SU-DHL-6 (cell line): Measurements from ENCODE around the gene EXT2.

Source experiments
- H2AFZ ChIP-seq: fragments of 200-600 bp; sonication (generic); 2 replicates; pipeline ENCODE4 v1.6.1; 2014; ENCODE audit warnings: low read depth, mild to moderate bottlenecking, moderate library complexity, mixed read lengths, antibody characterized with exemption, low read length; ENCODE audit not compliant: severe bottlenecking
- H3F3A ChIP-seq: fragments of 200-600 bp; shearing (Covaris generic); 2 replicates; pipeline ENCODE4 v1.6.0; 2016; ENCODE audit warnings: antibody characterized with exemption, mild to moderate bottlenecking; ENCODE audit not compliant: insufficient read depth
- H3K27ac ChIP-seq: fragments of 200-600 bp; sonication (generic); 2 replicates; pipeline ENCODE4 v1.5.1; 2016; ENCODE audit warnings: low read depth, mild to moderate bottlenecking, low read length, moderate library complexity, mixed read lengths
- H3K27me3 ChIP-seq: fragments of 200-600 bp; sonication (generic), shearing (Covaris generic); 2 replicates; pipeline ENCODE4 v1.6.0; 2014; ENCODE audit warnings: mild to moderate bottlenecking, low read length
- H3K36me3 ChIP-seq: fragments of 200-600 bp; sonication (generic); 2 replicates; pipeline ENCODE4 v1.6.1; 2014; ENCODE audit warnings: mild to moderate bottlenecking, low read length, mixed read lengths
- H3K4me2 ChIP-seq: fragments of 300-600, 200-600 bp; shearing (Covaris generic), sonication (generic); 2 replicates; pipeline ENCODE4 v1.6.0; 2014; ENCODE audit warnings: low read length, low read depth, mild to moderate bottlenecking; ENCODE audit not compliant: poor library complexity, severe bottlenecking
- H3K4me3 ChIP-seq: fragments of 200-600 bp; sonication (generic); 2 replicates; pipeline ENCODE4 v1.5.1; 2014; ENCODE audit warnings: antibody characterized with exemption, low read length, mild to moderate bottlenecking, mixed read lengths; ENCODE audit not compliant: insufficient read depth, poor library complexity, severe bottlenecking
- H3K79me2 ChIP-seq: fragments of 200-600 bp; sonication (generic); 2 replicates; pipeline ENCODE4 v1.6.1; 2014; ENCODE audit warnings: mild to moderate bottlenecking, low read length, moderate library complexity; ENCODE audit not compliant: insufficient read depth
- H3K9ac ChIP-seq: fragments of 200-600 bp; sonication (generic); 2 replicates; pipeline ENCODE4 v1.7.0; 2014; ENCODE audit warnings: mild to moderate bottlenecking, low read length
- H3K9me2 ChIP-seq: fragments of 200-600 bp; sonication (generic); replicated peaks from 2 replicates; pipeline ENCODE4 v1.6.1; 2014; ENCODE audit warnings: low read length; ENCODE audit not compliant: insufficient read depth
- H3K9me3 ChIP-seq: fragments of 200-600 bp; sonication (generic); 2 replicates; pipeline ENCODE4 v1.6.1; 2014; ENCODE audit warnings: low read length, mixed read lengths; ENCODE audit not compliant: insufficient read depth
- H4K20me1 ChIP-seq: fragments of 200-600 bp; sonication (generic); 2 replicates; pipeline ENCODE4 v1.6.1; 2014; ENCODE audit warnings: low read depth, mild to moderate bottlenecking, antibody characterized with exemption, low read length, moderate library complexity, mixed read lengths
- EZH2phosphoT487 ChIP-seq: fragments of 200-600 bp; sonication (generic), shearing (Covaris generic); conservative IDR thresholded peaks from 2 replicates; pipeline ENCODE4 v1.6.1; 2018; ENCODE audit warnings: mild to moderate bottlenecking, antibody characterized with exemption, low read length, moderate library complexity, mixed read lengths
- TF ChIP-seq, protein P1 (sequence below): fragments of 200-600 bp; sonication (generic); IDR thresholded peaks from one replicate; pipeline ENCODE4 v1.5.1; 2017; ENCODE audit warnings: antibody characterized with exemption, mild to moderate bottlenecking, low read length, moderate library complexity; ENCODE audit not compliant: insufficient read depth, poor library complexity, severe bottlenecking

EXT2 gene

DNA sequence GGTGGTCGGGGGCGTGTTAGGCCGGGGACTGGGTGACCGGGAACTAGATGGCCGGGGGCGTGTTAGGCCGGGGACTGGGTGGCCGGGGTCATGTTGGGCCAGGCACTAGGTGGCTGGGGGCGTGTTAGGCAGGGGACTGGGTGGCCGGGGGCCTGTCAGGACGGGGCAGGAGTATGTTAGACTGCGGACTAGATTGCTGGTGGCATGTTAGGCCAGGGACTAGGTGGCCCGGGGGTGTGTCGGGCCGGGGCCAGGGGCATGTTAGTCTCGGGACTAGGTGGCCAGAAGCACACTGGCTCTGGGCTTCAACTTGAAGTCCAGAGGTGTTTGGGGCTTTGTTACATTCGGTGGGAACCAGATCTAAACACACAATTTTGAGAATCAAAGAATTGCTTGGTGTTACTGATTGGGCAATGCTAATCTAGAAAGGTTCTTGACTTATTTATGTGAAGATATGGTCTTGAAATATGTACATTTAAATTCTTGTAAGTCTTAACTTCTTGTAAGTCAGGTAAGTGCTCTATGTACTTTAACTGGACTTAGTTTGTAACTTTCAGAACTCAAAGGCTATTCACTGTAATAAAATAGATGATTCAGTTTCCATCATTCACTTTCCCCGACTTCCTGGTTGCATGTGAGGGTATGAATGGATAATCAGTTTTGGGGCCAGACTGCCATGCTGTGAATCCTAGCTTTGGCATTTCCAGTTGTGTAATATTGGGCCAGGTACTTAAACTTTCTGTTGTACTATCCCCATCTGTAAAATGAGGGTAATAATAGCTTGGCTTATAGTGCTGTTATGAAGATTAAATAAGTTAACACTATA is 1.1 kb downstream of the EXT2 start:
- no peak overlapping the region for H3K27ac ChIP-seq
- H3K27me3 ChIP-seq, result no peaks in the 10 kb centered on the region
- H3K9me3 ChIP-seq, result no peaks in the 10 kb centered on the region
- H3K79me2 ChIP-seq, result no peaks in the 10 kb centered on the region
- H4K20me1 ChIP-seq, result no peaks in the 10 kb centered on the region
- H3F3A ChIP-seq, result no peaks in the 10 kb centered on the region
- peak overlapping the region; percentile 94 for H2AFZ ChIP-seq
- H3K9me2 ChIP-seq, result no peaks in the 10 kb centered on the region
- peak overlapping the region; percentile 82 for H3K4me2 ChIP-seq
- H3K4me3 ChIP-seq, result peak overlapping the region; percentile 77
- TF ChIP-seq, protein P1, sequence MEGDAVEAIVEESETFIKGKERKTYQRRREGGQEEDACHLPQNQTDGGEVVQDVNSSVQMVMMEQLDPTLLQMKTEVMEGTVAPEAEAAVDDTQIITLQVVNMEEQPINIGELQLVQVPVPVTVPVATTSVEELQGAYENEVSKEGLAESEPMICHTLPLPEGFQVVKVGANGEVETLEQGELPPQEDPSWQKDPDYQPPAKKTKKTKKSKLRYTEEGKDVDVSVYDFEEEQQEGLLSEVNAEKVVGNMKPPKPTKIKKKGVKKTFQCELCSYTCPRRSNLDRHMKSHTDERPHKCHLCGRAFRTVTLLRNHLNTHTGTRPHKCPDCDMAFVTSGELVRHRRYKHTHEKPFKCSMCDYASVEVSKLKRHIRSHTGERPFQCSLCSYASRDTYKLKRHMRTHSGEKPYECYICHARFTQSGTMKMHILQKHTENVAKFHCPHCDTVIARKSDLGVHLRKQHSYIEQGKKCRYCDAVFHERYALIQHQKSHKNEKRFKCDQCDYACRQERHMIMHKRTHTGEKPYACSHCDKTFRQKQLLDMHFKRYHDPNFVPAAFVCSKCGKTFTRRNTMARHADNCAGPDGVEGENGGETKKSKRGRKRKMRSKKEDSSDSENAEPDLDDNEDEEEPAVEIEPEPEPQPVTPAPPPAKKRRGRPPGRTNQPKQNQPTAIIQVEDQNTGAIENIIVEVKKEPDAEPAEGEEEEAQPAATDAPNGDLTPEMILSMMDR, result no peak
- no peak for TF ChIP-seq EZH2phosphoT487
- no peaks in the 10 kb centered on the region; the same call in 1 of the 2 replicates for H3K36me3 ChIP-seq
- peak overlapping the region; percentile 72 for H3K9ac ChIP-seq

DNA sequence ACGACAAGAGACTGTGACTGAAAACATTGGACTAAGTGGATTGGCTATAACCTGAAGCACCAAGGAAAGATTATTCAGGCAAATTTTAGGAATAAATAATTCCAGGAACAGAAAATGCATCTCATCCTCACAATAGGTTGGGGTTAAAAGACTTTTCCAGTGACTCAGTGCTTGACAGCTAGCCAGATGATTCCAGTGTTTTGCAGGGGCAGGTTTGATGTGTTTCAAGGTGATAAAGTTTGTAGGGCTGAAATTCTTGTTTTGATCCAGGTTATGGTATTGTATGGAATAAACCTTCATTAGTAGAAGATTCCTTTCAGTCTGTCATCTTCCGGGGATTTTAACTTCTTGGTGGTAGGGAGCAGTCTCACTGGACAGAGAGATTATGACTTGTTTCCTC is 2.3 kb downstream of the EXT2 start:
- no peak overlapping the region for H3K4me2 ChIP-seq
- H3K27me3 ChIP-seq, result no peaks in the 10 kb centered on the region
- no peaks in the 10 kb centered on the region for H4K20me1 ChIP-seq
- no peaks in the 10 kb centered on the region; the same call in 1 of the 2 replicates for H3K36me3 ChIP-seq
- no peak overlapping the region for H2AFZ ChIP-seq
- H3K27ac ChIP-seq, result no peak overlapping the region
- H3F3A ChIP-seq, result no peaks in the 10 kb centered on the region
- no peak overlapping the region for H3K9ac ChIP-seq
- no peak overlapping the region for H3K4me3 ChIP-seq
- TF ChIP-seq, protein P1, result no peak
- no peak for TF ChIP-seq EZH2phosphoT487
- H3K9me3 ChIP-seq, result no peaks in the 10 kb centered on the region
- H3K79me2 ChIP-seq, result no peaks in the 10 kb centered on the region
- H3K9me2 ChIP-seq, result no peaks in the 10 kb centered on the region

DNA sequence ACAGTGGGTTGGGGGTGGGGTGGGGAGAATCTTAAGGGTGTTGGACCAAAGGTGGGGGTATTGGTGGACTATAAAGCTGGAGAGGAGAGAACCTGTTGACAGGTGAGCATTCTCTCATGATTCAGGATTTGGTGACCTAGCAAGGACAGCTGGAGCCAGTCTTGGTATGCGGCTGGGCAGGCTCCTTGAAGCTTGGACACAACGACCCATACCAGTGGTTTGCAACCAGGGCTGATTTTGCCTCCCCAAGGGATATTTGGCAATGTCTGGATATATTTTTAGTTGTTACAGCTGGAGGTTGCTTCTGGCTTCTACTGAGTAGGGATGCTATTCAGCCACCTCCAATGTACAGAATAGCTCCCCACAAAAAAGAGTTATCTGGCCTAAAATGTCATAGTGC is 5.6 kb downstream of the EXT2 start:
- no peak for TF ChIP-seq EZH2phosphoT487
- TF ChIP-seq, protein P1, result no peak
- no peaks in the 10 kb centered on the region for H3K9me3 ChIP-seq
- H3F3A ChIP-seq, result no peaks in the 10 kb centered on the region
- H3K9ac ChIP-seq, result no peak overlapping the region
- H3K27me3 ChIP-seq, result no peaks in the 10 kb centered on the region
- no peak overlapping the region for H3K4me2 ChIP-seq
- no peak overlapping the region for H3K27ac ChIP-seq
- H3K4me3 ChIP-seq, result no peak overlapping the region
- H4K20me1 ChIP-seq, result peaks cover 5% of the 10 kb centered on the region
- H2AFZ ChIP-seq, result no peak overlapping the region
- H3K79me2 ChIP-seq, result peaks cover 3% of the 10 kb centered on the region; the same call in 1 of the 2 replicates
- no peaks in the 10 kb centered on the region; the same call in 1 of the 2 replicates for H3K36me3 ChIP-seq
- no peaks in the 10 kb centered on the region for H3K9me2 ChIP-seq
